Activated T-cell treated with anti-CD3 and anti-CD28 coated beads, Interleukin-2, amount 50 U/mL, for 4 hours (primary cell): Measurements from ENCODE around the gene REC114. TPM values are rescaled to one million over a fixed set of nuclear protein-coding genes. Genes with fewer than 3 reads are reported as not detected.

Experiments
- ATAC-seq, 2 donors: fragments of 200-7000 bp; cut with Tn5 transposase; one replicate each; pipeline ENCODE4 v1.10.0; 2021
- DNase-seq: peaks from one replicate; pipeline ENCODE4 v3.0.0-alpha.2; 2020
- H3K27me3 Mint-ChIP-seq: one replicate; pipeline ENCODE4 v1.8.0; 2021; ENCODE audit warnings: low read depth, mixed read lengths
- H3K36me3 Mint-ChIP-seq: one replicate; pipeline ENCODE4 v1.8.0; 2022; ENCODE audit warnings: mixed read lengths; ENCODE audit not compliant: insufficient read depth
- H3K4me1 Mint-ChIP-seq: one replicate; pipeline ENCODE4 v1.8.0; 2021; ENCODE audit warnings: low read depth, mixed read lengths
- H3K4me3 Mint-ChIP-seq: one replicate; pipeline ENCODE4 v1.8.0; 2021; ENCODE audit warnings: mild to moderate bottlenecking, moderate library complexity, mixed read lengths
- H3K9me3 Mint-ChIP-seq: one replicate; pipeline ENCODE4 v1.8.0; 2021; ENCODE audit warnings: mixed read lengths
- total RNA-seq, 3 donors: library from RNA; stranded (reverse); gene quantifications; one replicate each; pipeline ENCODE4 v1.2.1, GENCODE V29; 2021

Gene REC114
- total RNA-seq, 3 donors from 2014 or later, result not detected

GRCh38 chr15:73585871-73586654 lies 143.1 kb downstream of the REC114 start:
- no peaks in the 10 kb centered on the region for H3K4me1 Mint-ChIP-seq
- ATAC-seq (no peak), DNase-seq (no peak)
- H3K36me3 Mint-ChIP-seq, result peaks cover 48% of the 10 kb centered on the region
- no peaks in the 10 kb centered on the region for H3K27me3 Mint-ChIP-seq
- H3K4me3 Mint-ChIP-seq, result no peak overlapping the region
- H3K9me3 Mint-ChIP-seq, result no peaks in the 10 kb centered on the region

- no peak for ATAC-seq
- peaks cover 5% of the 10 kb centered on the region for H3K4me1 Mint-ChIP-seq
- H3K27me3 Mint-ChIP-seq, result no peaks in the 10 kb centered on the region
- H3K36me3 Mint-ChIP-seq, result peaks cover 37% of the 10 kb centered on the region
- H3K4me3 Mint-ChIP-seq, result no peak overlapping the region
- no peak for DNase-seq
- no peaks in the 10 kb centered on the region for H3K9me3 Mint-ChIP-seq
Observed at GRCh38 chr15:73589766-73590165, 146.8 kb downstream of the REC114 start.

DNA sequence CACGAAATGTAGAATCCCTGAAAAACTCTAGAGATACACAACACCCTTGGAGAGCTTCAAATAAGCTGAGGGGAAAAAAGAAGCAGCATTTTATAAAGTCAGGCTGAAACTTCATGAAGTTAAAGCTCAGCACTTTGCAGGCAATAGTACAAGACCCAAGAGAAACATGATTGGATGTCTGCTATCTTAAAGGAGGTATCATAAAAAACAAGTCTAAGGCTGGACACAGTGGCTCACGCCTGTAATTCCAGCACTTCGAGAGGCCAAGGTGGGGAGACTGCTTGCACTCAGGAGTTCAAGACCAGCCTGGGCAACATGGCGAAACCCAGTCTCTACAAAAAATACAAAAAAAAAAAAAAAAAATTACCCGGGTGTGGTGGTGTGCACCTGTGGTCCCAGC lies 147.3 kb downstream of the REC114 start:
- no peak overlapping the region for H3K4me3 Mint-ChIP-seq
- no peaks in the 10 kb centered on the region for H3K9me3 Mint-ChIP-seq
- ATAC-seq (no peak), DNase-seq (no peak)
- peaks cover 6% of the 10 kb centered on the region for H3K4me1 Mint-ChIP-seq
- peaks cover 33% of the 10 kb centered on the region for H3K36me3 Mint-ChIP-seq
- H3K27me3 Mint-ChIP-seq, result no peaks in the 10 kb centered on the region

GRCh38 chr15:73593304-73594074 lies 150.5 kb downstream of the REC114 start:
- DNase-seq (no peak), ATAC-seq (no peak)
- no peaks in the 10 kb centered on the region for H3K27me3 Mint-ChIP-seq
- no peaks in the 10 kb centered on the region for H3K9me3 Mint-ChIP-seq
- peaks cover 9% of the 10 kb centered on the region for H3K36me3 Mint-ChIP-seq
- no peak overlapping the region for H3K4me3 Mint-ChIP-seq
- H3K4me1 Mint-ChIP-seq, result peaks cover 25% of the 10 kb centered on the region

DNA sequence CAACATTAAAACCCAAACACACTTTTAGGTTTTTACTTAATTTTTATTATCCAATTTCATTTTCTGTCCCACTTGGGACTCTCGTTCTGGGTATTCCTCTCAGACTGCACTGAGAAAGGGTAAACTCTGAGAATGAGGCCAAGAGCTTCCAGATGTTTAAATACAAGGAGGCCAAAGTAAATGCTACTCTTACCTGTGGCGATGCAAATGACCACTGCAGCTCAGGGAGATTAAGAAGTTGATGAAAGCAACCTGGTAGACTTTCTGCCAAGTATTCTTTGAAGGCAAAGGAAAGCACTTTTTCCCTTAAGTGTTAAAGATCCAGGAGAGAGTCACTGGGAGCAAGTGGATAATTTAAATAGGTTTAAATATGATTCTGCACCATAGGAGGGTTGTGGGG lies 151.1 kb downstream of the REC114 start:
- Mint-ChIP-seq H3K27me3 (no peaks in the 10 kb centered on the region), H3K36me3 (peaks cover 8% of the 10 kb centered on the region), H3K4me3 (no peak overlapping the region), H3K9me3 (no peaks in the 10 kb centered on the region), H3K4me1 (peaks cover 30% of the 10 kb centered on the region)
- DNase-seq, result no peak
- ATAC-seq, result no peak

GRCh38 chr15:73596174-73596573 lies 153.2 kb downstream of the REC114 start:
- ATAC-seq, result no peak
- Mint-ChIP-seq H3K27me3 (no peaks in the 10 kb centered on the region), H3K4me1 (peaks cover 35% of the 10 kb centered on the region), H3K4me3 (no peak overlapping the region), H3K9me3 (no peaks in the 10 kb centered on the region), H3K36me3 (peaks cover 8% of the 10 kb centered on the region)
- DNase-seq, result no peak

DNA sequence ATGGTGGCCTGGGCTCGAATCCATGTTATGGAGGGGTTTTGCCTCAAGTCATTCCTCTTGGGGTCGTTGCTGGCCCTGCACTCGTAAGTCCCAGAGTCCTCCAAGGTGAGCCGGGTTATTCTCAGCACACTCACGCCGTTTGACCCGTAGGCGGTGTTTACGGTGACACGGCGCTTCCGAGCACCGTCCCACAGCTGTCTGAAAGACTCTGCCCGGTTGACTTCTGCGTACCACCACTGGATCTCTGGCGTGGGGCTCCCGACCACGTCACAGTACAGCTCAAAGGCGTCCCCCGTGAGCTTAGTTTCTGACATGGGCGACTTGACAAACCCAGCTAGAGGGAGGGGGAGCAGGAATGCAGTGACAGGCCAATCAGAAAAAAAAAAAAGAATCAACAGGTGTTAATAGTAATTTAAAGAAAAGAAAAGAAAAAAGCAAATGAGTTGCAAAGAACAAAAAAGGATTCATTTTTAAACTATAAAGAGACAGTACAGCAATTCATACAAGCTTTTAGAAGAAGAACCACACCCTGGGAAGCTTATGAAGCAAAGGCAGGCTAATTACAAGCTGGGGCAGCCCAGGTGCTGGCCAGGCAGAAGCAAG lies 154.2 kb downstream of the REC114 start:
- Mint-ChIP-seq H3K36me3 (peaks cover 6% of the 10 kb centered on the region), H3K4me1 (peaks cover 35% of the 10 kb centered on the region), H3K27me3 (no peaks in the 10 kb centered on the region), H3K4me3 (no peak overlapping the region), H3K9me3 (no peaks in the 10 kb centered on the region)
- ATAC-seq, result no peak
- DNase-seq, result no peak

GRCh38 chr15:73598530-73599160 lies 155.7 kb downstream of the REC114 start:
- ATAC-seq (no peak), DNase-seq (no peak)
- peaks cover 34% of the 10 kb centered on the region for H3K4me1 Mint-ChIP-seq
- no peaks in the 10 kb centered on the region for H3K27me3 Mint-ChIP-seq
- peaks cover 4% of the 10 kb centered on the region for H3K36me3 Mint-ChIP-seq
- no peak overlapping the region for H3K4me3 Mint-ChIP-seq
- H3K9me3 Mint-ChIP-seq, result no peaks in the 10 kb centered on the region

DNA sequence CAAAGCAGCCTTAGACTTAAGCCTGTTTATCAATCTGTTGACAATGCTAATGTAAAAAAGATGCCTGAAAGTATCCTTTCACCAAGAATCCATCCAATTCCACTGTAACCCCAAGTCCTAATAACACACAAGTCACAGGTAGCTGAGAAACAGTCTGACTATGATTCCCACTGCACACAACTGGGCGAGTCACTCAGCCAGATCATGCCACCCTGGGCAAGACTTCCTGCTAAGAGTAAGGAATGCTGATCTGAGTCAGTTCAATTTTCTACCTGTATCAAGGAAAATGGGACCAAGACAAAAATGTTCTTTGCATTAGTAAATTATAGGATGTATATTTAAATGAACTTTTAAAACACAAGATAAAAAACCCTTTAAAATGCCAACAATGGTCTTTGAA lies 157.0 kb downstream of the REC114 start:
- Mint-ChIP-seq H3K27me3 (no peaks in the 10 kb centered on the region), H3K4me1 (peaks cover 30% of the 10 kb centered on the region), H3K9me3 (no peaks in the 10 kb centered on the region), H3K36me3 (peaks cover 2% of the 10 kb centered on the region), H3K4me3 (no peak overlapping the region)
- DNase-seq (no peak), ATAC-seq (no peak)

DNA sequence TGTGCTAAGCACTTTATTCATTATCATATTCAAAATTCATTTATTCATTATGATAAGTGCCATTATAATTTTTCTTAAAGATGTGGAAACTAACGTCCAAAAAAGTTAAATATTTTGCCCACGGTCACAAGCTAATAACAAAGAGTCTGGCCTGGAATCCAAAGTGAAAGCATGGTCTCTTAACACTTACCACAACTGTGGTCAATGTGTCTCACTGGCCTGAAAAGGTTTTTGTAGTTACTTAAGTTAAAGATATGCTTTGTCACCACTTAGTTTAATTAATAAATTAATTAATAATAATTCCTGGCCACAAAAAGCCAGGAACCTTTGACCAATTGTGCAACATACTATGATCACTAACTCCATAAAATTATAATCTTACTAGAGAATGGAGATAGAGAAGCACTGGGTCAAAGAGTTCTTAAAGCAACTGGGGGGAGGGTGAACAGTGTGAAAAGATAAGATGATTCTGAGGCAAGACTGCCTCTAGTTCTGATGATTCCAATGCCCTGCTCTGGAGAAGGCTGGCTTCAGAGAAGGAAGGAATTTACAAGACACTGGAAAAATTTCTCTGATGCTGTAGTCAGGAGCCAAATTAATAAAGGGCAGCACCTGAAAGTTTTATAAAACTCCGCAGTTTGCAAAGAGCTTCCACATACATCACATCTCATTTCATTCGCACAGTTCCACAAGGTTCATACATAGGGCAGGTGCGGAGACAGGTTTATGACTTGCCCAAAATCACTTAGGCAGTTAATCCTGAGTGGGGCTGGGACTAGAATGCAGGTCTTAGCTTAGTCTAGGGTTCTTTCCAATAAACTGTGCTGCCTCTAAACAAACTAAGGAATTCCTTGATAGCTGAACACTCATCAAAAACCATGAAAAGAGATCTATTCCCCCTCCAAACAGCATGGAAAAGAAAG lies 157.7 kb downstream of the REC114 start:
- DNase-seq (no peak), ATAC-seq (no peak)
- Mint-ChIP-seq H3K27me3 (no peaks in the 10 kb centered on the region), H3K4me1 (peaks cover 30% of the 10 kb centered on the region), H3K4me3 (no peak overlapping the region), H3K36me3 (peaks cover 3% of the 10 kb centered on the region), H3K9me3 (no peaks in the 10 kb centered on the region)

DNA sequence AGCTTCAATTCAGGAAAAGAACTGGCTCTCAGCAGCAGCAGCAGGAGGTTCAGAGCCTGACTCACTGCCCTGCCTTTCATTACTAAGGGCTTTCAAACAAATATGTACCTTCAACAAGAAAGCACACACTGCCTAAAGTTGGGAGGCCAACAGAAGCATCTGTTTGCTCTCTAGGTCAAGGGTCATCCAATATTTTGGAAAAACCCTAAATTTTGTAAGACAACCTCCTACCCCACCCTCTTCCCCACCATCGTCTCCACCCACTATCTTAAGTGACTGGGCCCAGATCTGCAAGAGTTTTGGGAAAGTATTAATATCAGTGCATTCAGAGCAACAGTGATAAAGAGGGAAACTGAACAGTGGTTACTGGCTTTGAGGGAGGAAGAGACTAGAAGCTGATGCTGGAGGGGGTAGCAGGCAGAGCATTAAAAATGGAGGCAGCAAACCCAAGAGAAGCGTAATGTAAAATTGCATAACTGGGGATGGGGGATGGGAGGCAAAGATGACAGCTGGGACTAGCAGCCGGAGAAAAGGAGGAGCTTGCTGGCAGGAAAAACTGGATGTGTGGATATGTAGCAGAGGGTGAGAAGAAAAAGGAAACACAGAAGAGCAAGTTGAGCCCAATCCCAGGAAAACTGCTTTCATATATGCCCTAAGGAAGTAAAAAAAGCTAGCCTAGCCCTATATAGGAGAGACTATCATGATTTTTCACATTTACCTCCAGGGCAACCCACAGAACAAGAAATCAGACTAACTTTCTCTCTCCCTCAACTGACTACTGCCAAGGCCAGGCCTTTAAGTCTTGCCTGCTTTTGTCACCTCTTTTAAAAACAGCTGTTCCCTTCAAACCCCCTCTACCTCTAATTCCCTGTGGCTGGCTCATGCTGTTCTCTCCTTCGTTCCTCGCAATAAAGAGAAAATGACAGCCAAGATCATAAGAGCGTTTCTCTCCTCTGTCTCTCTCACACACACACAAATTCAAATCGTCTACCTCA lies 158.8 kb downstream of the REC114 start:
- H3K27me3 Mint-ChIP-seq, result no peaks in the 10 kb centered on the region
- no peaks in the 10 kb centered on the region for H3K9me3 Mint-ChIP-seq
- no peak for ATAC-seq
- H3K36me3 Mint-ChIP-seq, result peaks cover 2% of the 10 kb centered on the region
- DNase-seq, result no peak
- H3K4me1 Mint-ChIP-seq, result peaks cover 24% of the 10 kb centered on the region
- H3K4me3 Mint-ChIP-seq, result no peak overlapping the region

DNA sequence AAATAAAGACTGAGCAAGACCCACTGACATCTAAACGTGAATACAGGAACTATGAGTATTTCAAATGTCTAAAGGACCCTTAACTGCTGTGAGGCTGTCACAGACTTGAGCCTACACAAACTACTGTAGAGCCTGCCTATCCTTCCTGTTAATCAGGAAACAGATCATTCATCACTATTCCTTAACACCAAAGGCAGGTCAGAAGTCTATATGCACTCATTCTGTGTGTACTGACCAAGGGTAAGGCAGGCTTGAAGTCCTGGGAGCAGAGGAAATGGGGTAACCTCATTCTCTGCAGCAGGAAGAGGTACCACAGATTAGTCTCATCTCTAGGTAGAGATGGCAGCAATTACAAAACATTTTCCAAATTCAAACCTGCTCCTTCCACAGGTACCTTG lies 159.5 kb downstream of the REC114 start:
- H3K9me3 Mint-ChIP-seq, result no peaks in the 10 kb centered on the region
- ATAC-seq (no peak), DNase-seq (no peak)
- H3K36me3 Mint-ChIP-seq, result peaks cover 2% of the 10 kb centered on the region
- no peaks in the 10 kb centered on the region for H3K27me3 Mint-ChIP-seq
- H3K4me1 Mint-ChIP-seq, result peaks cover 25% of the 10 kb centered on the region
- H3K4me3 Mint-ChIP-seq, result no peak overlapping the region

- H3K9me3 Mint-ChIP-seq, result no peaks in the 10 kb centered on the region
- no peak overlapping the region for H3K4me3 Mint-ChIP-seq
- no peak for DNase-seq
- H3K4me1 Mint-ChIP-seq, result peaks cover 29% of the 10 kb centered on the region
- peaks cover 2% of the 10 kb centered on the region for H3K36me3 Mint-ChIP-seq
- no peaks in the 10 kb centered on the region for H3K27me3 Mint-ChIP-seq
- ATAC-seq, result no peak
Observed at GRCh38 chr15:73602992-73603391, 160.0 kb downstream of the REC114 start.
